Vagina (tissue), 2 donors: Measurements from ENCODE around the gene NINL.
A peak's percentile ranks its signal among the peaks of the same experiment; 100 is the strongest.

ENCODE experiments used
- POLR2A ChIP-seq, 2 donors: fragments of 450-650 bp; IDR thresholded peaks; one replicate each; pipeline ENCODE4 v1.6.1; 2017; ENCODE audit warnings: antibody characterized with exemption in 2 of 2, mild to moderate bottlenecking in 2 of 2, moderate library complexity in 2 of 2
- TF ChIP-seq, protein P1 (sequence below), 3 experiments: fragments of 450-650 bp in 2 of 3; fragments of 200-600 bp in 1 of 3; sonication (generic) in 1 of 3; IDR thresholded peaks; one replicate each; pipeline ENCODE4 v1.5.1; 2017 to 2019; ENCODE audit warnings: antibody characterized with exemption in 3 of 3, mild to moderate bottlenecking in 2 of 3, moderate library complexity in 2 of 3

DNA sequence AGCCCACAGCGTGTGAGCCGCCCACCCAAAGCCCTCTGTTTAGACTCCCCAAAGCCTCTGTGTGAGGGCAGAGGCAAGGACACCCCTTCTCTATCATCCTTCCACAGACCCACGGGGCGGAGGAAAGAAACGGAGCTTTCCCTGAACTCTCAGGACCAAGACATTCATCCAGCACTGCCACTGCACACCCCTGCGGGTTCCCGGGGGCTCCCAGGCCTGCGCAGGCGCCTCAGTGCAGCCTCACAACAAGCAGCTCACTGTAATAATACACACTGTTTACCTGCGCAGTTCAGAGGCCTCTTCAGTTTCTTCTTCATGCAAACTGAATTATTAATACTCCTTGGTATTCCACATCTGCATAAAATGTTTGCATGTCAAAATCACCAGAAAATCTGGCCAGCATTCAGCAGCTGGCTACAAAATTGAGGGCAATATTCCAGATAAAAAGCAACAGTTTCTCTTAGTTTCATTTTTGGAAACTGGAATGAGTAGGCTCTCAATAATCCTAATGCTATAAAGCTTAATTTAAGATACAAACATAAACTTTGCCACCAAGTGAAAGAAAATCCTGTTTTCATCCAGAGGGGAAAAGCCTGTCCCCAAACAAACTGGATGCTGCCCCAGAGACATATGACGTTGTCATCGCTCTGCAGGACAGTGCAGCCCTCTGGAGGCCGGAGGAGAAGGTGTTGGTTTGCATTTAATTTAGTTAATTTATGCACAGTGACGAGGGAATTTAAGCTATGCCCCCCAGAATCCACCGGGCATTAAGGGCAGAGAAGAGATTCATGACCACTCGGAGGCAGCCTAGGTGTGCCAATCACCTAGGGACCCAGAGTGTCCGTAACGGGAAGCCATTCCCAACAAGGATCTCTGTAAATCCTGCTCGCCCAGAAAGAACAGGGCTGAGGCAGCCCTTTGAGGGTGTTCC is 45.3 kb downstream of the NINL start:
- no peak for TF ChIP-seq POLR2A (IDR thresholded peaks at IDR 0.05)
- TF ChIP-seq, protein P1, sequence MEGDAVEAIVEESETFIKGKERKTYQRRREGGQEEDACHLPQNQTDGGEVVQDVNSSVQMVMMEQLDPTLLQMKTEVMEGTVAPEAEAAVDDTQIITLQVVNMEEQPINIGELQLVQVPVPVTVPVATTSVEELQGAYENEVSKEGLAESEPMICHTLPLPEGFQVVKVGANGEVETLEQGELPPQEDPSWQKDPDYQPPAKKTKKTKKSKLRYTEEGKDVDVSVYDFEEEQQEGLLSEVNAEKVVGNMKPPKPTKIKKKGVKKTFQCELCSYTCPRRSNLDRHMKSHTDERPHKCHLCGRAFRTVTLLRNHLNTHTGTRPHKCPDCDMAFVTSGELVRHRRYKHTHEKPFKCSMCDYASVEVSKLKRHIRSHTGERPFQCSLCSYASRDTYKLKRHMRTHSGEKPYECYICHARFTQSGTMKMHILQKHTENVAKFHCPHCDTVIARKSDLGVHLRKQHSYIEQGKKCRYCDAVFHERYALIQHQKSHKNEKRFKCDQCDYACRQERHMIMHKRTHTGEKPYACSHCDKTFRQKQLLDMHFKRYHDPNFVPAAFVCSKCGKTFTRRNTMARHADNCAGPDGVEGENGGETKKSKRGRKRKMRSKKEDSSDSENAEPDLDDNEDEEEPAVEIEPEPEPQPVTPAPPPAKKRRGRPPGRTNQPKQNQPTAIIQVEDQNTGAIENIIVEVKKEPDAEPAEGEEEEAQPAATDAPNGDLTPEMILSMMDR (IDR thresholded peaks at IDR 0.05), result peak in 1 of 3 experiments; percentile 27
